Hematopoietic multipotent progenitor cell treated with erythropoietin and hydrocortisone succinate and interleukin-3 and kit ligand, for 4 days (in vitro differentiated cells): ENCODE measurements around the gene TPRG1L.

Experiments used
- DNase-seq: peaks from one replicate; pipeline ENCODE4 v3.0.0-alpha.2; 2015

Gene TPRG1L

GRCh38 chr1:3649342-3650247 is 24.8 kb downstream of the TPRG1L start, which contains the start of gene WRAP73:
Gene WRAP73 (minus strand): TSS chr1:3650103. CDS start chr1:3649999, 104 bp downstream.
- peak; percentile 97 for DNase-seq

DNA sequence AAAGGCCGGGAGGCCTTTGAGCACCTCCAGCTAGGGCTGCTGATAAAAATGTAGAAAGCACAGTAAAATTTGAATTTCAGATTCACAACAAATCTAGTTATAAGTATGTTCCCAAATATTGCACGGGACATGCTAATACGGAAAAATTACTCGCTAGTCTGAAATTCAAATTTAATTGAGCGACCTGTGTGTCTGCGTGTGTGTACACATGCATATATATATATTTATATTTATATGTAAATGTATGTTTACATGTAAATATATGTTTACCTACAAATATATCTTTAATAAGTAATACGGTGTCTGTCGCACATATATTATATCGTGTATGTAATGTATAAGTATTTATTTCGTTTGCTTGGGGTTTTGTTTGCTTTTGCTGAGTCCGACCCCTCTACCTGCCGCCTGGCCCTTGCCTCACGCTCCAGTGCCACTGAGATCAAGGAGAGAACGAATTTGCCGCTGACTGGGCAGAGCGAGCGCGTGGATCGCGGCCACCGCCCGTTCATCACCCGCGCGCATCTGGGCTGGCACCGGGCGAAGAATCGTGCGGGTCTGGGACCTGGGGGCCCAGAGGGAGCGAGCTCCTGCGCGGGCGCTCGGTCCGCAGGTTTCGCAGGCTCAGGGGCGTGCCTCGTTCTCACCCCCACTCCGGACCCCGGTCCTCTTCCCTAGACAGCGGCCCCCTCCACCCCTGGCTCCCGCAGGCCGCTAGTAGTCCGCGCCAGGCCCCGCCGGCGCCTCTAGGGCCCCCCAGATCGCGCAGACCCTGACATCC is 25.6 kb downstream of the TPRG1L start:
- no peak for DNase-seq

GRCh38 chr1:3651026-3651929 is 26.5 kb downstream of the TPRG1L start:
- DNase-seq: peak; percentile 20

DNA sequence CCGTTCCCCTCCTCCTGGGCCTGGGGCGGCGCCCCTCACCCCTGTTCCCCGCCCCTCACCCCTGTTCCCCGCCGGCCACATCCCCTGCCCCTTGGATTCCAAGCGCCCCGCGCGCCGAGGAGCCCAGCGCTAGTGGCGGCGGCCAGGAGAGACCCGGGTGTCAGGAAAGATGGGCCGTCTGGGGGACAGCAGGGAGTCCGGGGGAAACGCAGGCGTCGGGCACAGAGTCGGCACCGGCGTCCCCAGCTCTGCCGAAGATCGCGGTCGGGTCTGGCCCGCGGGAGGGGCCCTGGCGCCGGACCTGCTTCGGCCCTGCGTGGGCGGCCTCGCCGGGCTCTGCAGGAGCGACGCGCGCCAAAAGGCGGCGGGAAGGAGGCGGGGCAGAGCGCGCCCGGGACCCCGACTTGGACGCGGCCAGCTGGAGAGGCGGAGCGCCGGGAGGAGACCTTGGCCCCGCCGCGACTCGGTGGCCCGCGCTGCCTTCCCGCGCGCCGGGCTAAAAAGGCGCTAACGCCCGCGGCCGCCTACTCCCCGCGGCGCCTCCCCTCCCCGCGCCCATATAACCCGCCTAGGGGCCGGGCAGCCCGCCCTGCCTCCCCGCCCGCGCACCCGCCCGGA is 27.2 kb downstream of the TPRG1L start, which contains the start of gene TP73:
TP73 (plus strand) TSS at position 587 of the 618 bp plus-strand sequence. CDS start 29,850 bp downstream, outside the sequence.
- peak; percentile 23 for DNase-seq

GRCh38 chr1:3652548-3653285 is 27.9 kb downstream of the TPRG1L start:
- DNase-seq: no peak

DNA sequence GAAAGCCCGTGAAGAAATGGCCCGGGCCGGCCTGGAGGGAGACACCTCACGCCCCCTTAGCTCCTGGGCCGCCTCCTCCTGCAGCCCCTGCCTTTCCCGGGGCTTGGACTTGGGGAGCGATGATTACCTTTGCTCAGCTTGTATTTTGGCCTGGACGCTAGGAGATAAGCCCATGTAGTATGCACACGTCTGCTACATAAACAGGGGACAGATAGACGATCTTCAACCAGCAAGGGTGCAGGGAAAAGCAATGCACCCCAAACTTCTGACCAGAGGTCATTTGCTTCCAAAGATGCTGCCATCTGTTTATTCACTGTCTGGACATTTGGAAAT is 28.4 kb downstream of the TPRG1L start:
- DNase-seq: no peak

DNA sequence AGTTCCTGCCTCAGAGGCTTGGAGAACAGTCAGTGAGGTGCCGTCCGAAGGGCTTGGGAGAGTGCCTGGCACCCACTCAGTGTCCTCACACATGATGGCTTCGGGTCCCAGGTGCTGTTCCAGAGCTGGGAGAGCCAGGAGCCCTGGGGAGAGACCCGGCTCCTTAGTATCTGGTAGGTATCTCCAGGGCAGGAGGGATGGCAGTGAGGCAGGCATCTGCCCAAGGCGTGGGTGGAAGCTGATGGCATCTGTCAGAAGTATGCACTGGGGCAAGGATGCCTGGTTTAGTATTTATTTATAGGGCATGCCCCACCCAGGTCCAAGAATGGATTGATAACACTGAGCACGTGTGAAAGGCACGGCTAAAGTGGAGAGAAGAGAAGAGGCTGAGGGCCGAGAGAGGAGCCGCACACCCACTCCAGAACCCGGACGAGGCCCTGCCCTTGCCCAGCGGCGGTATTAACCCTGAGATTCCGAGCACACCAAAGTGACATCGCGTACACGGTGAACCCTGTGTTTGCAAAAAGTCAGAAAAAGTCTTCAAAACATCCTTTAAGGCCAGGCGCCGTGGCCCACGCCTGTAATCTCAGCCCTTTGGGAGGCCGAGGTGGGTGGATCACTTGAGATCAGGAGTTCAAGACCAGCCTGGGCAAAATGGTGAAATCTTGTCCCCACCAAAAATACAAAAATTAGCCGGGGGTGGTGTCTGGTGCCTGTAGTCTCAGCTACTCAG is 29.9 kb downstream of the TPRG1L start:
- no peak for DNase-seq

- no peak for DNase-seq
These were observed 31.8 kb downstream of the TPRG1L start for GRCh38 chr1:3656450-3657095.

- no peak for DNase-seq
These were observed 32.3 kb downstream of the TPRG1L start for GRCh38 chr1:3657096-3657475.

DNA sequence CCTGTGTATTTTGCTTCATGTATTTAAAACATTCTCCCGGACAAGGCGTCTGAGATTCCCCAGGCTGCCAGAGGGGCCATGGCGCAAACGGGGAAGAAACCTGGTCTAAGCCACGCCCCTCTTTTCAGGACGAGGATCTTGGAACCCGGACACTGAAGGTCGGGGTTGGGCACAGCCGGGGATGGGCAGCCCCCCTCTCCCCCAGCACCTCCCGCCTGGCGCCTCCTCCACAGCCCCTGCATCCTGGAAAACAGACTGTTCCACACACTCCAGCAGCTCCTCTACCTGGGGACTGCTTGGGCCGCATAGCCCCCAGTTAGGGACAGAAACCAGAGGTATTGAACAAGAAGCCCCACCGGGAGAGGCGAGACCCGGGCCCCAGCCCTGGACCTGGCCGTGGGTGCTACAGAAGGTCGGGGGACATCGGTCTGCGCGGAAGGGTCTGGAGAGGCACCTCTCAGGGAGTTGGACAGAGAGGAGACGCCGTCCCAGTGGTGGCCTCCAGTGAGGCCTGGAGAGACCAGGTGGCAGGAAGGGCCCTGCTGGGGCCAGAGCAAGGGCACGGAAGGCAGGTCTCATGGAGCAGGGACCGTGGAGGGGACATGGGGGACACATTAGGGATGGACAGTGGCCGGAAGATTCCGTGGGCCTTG is 32.9 kb downstream of the TPRG1L start:
- DNase-seq: no peak

DNA sequence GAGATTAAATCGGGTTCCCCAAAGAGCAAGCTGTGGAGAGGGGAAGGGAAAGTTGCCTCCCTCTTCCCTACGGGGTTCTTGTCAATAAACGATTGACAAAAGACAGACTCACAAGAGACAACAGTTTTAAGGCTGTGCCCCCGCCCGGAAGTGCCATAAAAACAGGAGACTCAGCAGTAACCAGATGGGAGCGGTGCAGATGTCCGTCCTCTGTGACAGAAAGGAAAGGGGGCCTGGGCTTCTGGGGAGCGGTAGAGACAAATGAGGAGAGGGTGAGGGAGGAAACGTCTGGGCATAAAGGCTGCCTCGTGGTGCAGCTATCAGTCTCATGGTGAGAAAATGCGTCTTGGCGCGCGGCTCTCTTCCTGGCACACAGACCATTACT is 33.4 kb downstream of the TPRG1L start:
- DNase-seq: no peak

- DNase-seq: no peak
These were observed 34.3 kb downstream of the TPRG1L start for GRCh38 chr1:3659093-3659492.

GRCh38 chr1:3660704-3661103 is 35.9 kb downstream of the TPRG1L start:
- DNase-seq: no peak

GRCh38 chr1:3661631-3662030 is 36.8 kb downstream of the TPRG1L start:
- no peak for DNase-seq

- no peak for DNase-seq
These were observed 37.4 kb downstream of the TPRG1L start for GRCh38 chr1:3662080-3662671.

- DNase-seq: no peak
These were observed 39.3 kb downstream of the TPRG1L start for GRCh38 chr1:3663999-3664699.

GRCh38 chr1:3664700-3665375 is 40.0 kb downstream of the TPRG1L start:
- no peak for DNase-seq

DNA sequence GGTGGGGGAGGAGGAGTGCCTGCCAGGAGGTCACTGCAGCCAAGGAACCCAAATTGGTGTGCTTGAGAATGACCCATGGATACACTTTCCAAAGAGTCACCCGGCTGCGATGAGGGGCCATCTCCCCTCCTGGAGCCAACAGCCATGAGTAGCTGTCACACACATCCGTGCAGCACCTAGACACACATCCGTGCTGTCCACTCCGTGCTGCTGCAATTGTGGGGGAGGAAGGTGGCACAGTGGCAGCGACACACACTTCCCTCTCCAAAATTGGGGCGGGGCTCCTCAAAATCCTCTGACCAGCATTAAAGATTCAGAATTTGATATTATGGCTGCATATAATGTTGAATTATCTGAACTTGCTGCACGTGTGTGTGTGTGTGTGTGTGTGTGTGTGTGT is 43.3 kb downstream of the TPRG1L start:
- no peak for DNase-seq
